Osteoblast (primary cell): ENCODE measurements around the gene IL12A. TPM values are rescaled to one million over a fixed set of nuclear protein-coding genes. Genes with fewer than 3 reads are reported as not detected.

ENCODE experiments used
- DNase-seq: peaks from one replicate; pipeline ENCODE4 v3.0.0; 2011; ENCODE audit warnings: low spot score, mixed read lengths; ENCODE audit not compliant: insufficient read length; ENCODE audit errors: missing footprints
- H2AFZ ChIP-seq: 2 replicates; pipeline ENCODE4 v1.6.0; 2011; ENCODE audit warnings: mild to moderate bottlenecking, low read length
- H3K27ac ChIP-seq: 2 replicates; pipeline ENCODE4 v1.5.1; 2011; ENCODE audit warnings: mild to moderate bottlenecking, low read depth, low read length, moderate library complexity
- H3K27me3 ChIP-seq: 2 replicates; pipeline ENCODE4 v1.6.0; 2012; ENCODE audit warnings: mild to moderate bottlenecking, control low read depth, inconsistent platforms, low read length, moderate library complexity; ENCODE audit not compliant: insufficient read depth
- H3K36me3 ChIP-seq: 2 replicates; pipeline ENCODE4 v1.5.1; 2011; ENCODE audit warnings: mild to moderate bottlenecking, low read length, control low read depth, moderate library complexity; ENCODE audit not compliant: insufficient read depth
- H3K4me1 ChIP-seq: 2 replicates; pipeline ENCODE4 v1.5.1; 2011; ENCODE audit warnings: mild to moderate bottlenecking, low read length, control low read depth, moderate library complexity; ENCODE audit not compliant: insufficient read depth
- H3K4me2 ChIP-seq: 2 replicates; pipeline ENCODE4 v1.6.0; 2011; ENCODE audit warnings: mild to moderate bottlenecking, low read length; ENCODE audit not compliant: insufficient read depth
- H3K4me3 ChIP-seq: fragments of 200-600 bp; sonication (generic); 3 replicates; pipeline ENCODE4 v1.5.1; 2012; ENCODE audit warnings: mild to moderate bottlenecking, low read length, inconsistent platforms; ENCODE audit not compliant: insufficient read depth
- H3K79me2 ChIP-seq: 2 replicates; pipeline ENCODE4 v1.6.0; 2012; ENCODE audit warnings: mild to moderate bottlenecking, low read length, control low read depth, inconsistent platforms; ENCODE audit not compliant: insufficient read depth
- H3K9me3 ChIP-seq: 2 replicates; pipeline ENCODE4 v1.5.1; 2011; ENCODE audit warnings: low read depth, low read length, control low read depth
- H4K20me1 ChIP-seq: 2 replicates; pipeline ENCODE4 v1.6.0; 2012; ENCODE audit warnings: mild to moderate bottlenecking, low read length, control low read depth; ENCODE audit not compliant: insufficient read depth
- CTCF ChIP-seq: IDR thresholded peaks from 2 replicates; pipeline ENCODE4 v1.5.1; 2011; ENCODE audit warnings: mild to moderate bottlenecking, low read depth, low read length, moderate library complexity; ENCODE audit errors: extremely low read depth
- total RNA-seq: library from RNA; depleted of rRNA; stranded (reverse); fragments of >200 nt; gene quantifications from 2 replicates; pipeline ENCODE4 v1.2.3, GENCODE V29; 2012

The IL12A gene
- total RNA-seq, 1 donor, result 4.7 TPM

DNA sequence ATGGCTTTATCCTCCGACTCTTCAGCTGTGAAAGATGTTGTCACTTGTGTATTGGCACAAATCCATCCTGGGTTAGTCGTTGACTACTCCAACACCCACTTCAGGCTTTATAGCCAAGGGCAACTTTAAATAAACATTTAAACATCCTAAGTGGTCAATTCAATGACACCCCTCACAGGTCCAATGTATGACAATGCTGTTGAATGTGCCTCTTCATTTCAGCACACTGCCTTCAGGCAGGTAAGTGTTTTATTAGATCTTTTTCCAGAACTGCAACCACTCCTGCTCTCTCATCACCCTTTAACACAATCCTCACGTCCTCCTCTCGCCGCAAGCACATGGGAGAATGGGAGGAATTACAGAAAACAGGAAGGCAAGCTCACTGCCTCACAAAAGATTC lies 30.3 kb downstream of the IL12A start:
- H3K79me2 ChIP-seq, result no peaks in the 10 kb centered on the region
- H3K27ac ChIP-seq, result no peak overlapping the region
- H3K4me2 ChIP-seq, result no peak overlapping the region
- TF ChIP-seq CTCF, result no peak
- H3K27me3 ChIP-seq, result peaks cover 4% of the 10 kb centered on the region
- H2AFZ ChIP-seq, result no peak overlapping the region
- no peaks in the 10 kb centered on the region for H3K36me3 ChIP-seq
- no peaks in the 10 kb centered on the region for H3K9me3 ChIP-seq
- no peak for DNase-seq
- H4K20me1 ChIP-seq, result no peaks in the 10 kb centered on the region
- H3K4me1 ChIP-seq, result no peaks in the 10 kb centered on the region
- no peak overlapping the region for H3K4me3 ChIP-seq

GRCh38 chr3:160020057-160020711 lies 31.5 kb downstream of the IL12A start:
- no peaks in the 10 kb centered on the region for H3K79me2 ChIP-seq
- no peaks in the 10 kb centered on the region for H3K36me3 ChIP-seq
- H3K4me1 ChIP-seq, result no peaks in the 10 kb centered on the region
- H3K9me3 ChIP-seq, result no peaks in the 10 kb centered on the region
- TF ChIP-seq CTCF, result no peak
- no peaks in the 10 kb centered on the region for H4K20me1 ChIP-seq
- H2AFZ ChIP-seq, result no peak overlapping the region
- H3K27ac ChIP-seq, result no peak overlapping the region
- H3K4me2 ChIP-seq, result no peak overlapping the region
- H3K4me3 ChIP-seq, result no peak overlapping the region
- H3K27me3 ChIP-seq, result peaks cover 4% of the 10 kb centered on the region
- DNase-seq, result no peak

- Histone ChIP-seq H3K27me3 (peaks cover 4% of the 10 kb centered on the region), H3K36me3 (no peaks in the 10 kb centered on the region), H4K20me1 (no peaks in the 10 kb centered on the region), H3K79me2 (no peaks in the 10 kb centered on the region), H3K4me1 (peaks cover 2% of the 10 kb centered on the region), H3K4me2 (no peak overlapping the region), H3K9me3 (no peaks in the 10 kb centered on the region), H2AFZ (no peak overlapping the region), H3K27ac (no peak overlapping the region), H3K4me3 (no peak overlapping the region)
- no peak for DNase-seq
- no peak for TF ChIP-seq CTCF
Measured at GRCh38 chr3:160022068-160022467, 33.4 kb downstream of the IL12A start.

DNA sequence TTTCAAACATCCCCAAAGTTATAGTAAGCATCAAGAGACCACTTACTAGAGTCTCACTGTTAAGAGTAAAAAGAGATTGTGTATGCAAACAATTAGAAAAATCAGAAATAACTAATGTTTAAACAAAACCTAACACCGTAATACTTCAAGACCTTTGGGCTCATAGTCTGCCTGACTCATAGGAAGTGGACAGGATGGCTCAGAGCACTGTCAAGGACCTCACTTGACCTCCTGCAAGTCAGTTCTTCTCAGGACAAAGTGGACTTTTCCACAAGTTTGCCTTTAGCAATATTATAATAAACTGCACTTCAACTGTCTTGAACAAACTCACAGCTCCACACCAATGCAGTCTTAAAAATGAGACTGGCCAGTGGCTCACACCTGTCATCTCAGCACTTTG lies 34.8 kb downstream of the IL12A start:
- Histone ChIP-seq H2AFZ (peak overlapping the region; percentile 37), H3K27me3 (peaks cover 4% of the 10 kb centered on the region), H3K79me2 (no peaks in the 10 kb centered on the region), H3K4me1 (peaks cover 16% of the 10 kb centered on the region), H3K36me3 (no peaks in the 10 kb centered on the region), H3K9me3 (no peaks in the 10 kb centered on the region), H4K20me1 (no peaks in the 10 kb centered on the region), H3K4me2 (no peak overlapping the region), H3K4me3 (no peak overlapping the region), H3K27ac (no peak overlapping the region)
- no peak for TF ChIP-seq CTCF
- no peak for DNase-seq
